Urothelium cell line (cell line): Measurements from ENCODE around the gene PIF1.

Source experiments
- DNase-seq: peaks from one replicate; pipeline ENCODE4 v3.0.0; 2011; ENCODE audit warnings: low spot score, mixed read lengths
- FAIRE-seq: peaks from 2 replicates; lab custom pipeline; 2011; peaks lifted over from hg19 to GRCh38; lab: Jason Lieb, UNC

Gene PIF1

GRCh38 chr15:64825431-64826294, at the start of gene PIF1:
PIF1 (minus strand) TSS chr15:64825647; CDS start chr15:64824335, 1,312 bp downstream.
- DNase-seq (peak; percentile 97), FAIRE-seq (peak; percentile 40)

DNA sequence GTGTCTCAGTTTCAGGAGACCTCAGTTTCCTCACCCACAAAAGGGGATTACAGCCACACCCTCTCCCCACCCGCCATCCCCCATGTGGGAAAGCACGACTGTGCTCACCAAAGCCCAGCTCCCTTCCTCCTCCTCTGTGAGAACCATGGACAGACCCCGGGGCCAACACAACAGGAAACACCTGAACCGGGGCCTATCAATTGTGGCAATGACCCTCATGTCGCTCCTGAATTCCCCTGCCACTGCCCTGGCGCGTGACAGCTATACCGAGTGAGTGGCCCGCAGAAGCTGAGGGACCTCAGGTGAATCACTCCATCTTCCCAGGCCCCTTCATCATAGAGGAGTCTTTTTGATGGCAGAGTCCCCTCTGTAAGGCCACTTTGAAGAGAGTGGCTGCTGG, 44.9 kb upstream of the PIF1 start:
- DNase-seq (no peak), FAIRE-seq (no peak)

DNA sequence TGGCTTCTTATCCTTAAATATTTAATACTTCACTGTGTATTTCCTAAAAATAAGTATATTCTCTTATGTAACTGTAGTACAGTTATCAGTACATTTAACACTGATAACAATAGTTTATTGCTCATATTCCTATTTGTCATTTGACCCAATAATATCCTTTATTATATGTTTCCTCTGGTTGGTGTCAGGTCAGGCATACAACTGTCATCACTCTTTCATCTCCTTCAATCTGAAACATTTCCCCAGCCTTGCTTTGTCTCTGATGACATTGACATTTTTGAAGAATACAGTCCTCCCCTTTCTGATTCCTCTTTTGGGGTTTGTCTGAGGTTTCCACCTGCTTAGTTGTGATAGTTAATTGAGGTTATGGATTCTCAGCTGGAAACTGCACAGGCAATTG, 44.1 kb upstream of the PIF1 start:
- no peak for FAIRE-seq

GRCh38 chr15:64865998-64866520, 40.6 kb upstream of the PIF1 start:
- no peak for DNase-seq
- FAIRE-seq, result no peak

More for the DNA sequence above, 44.1 kb upstream of the PIF1 start:
- DNase-seq, result no peak

DNA sequence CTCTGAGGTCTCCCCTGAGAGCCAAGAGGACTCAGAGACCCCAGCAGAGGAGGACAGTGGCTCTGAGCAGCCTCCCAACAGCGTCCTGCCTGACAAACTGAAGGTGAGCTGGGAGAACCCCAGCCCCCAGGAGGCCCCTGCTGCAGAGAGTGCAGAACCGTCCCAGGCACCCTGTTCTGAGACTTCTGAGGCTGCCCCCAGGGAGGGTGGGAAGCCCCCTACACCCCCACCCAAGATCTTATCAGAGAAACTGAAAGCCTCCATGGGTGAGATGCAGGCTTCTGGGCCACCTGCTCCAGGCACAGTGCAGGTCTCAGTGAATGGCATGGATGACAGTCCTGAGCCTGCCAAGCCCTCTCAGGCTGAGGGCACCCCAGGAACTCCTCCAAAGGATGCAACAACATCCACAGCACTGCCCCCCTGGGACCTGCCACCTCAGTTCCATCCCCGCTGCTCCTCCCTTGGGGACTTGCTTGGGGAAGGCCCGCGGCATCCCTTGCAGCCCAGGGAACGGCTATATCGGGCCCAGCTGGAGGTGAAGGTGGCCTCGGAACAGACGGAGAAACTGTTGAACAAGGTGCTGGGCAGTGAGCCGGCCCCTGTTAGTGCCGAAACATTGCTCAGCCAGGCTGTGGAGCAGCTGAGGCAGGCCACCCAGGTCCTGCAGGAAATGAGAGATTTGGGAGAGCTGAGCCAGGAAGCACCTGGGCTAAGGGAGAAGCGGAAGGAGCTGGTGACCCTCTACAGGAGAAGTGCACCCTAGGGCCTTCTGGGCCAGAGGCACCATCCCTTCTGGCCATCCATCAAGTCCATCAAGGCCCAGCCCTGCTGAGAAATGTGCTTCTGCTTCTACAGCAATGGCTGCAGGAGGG, 39.9 kb upstream of the PIF1 start:
- FAIRE-seq, result no peak
- no peak for DNase-seq

GRCh38 chr15:64864068-64864467, 38.6 kb upstream of the PIF1 start:
- FAIRE-seq, result no peak

GRCh38 chr15:64862408-64862807, 37.0 kb upstream of the PIF1 start:
- FAIRE-seq (no peak), DNase-seq (no peak)

More at GRCh38 chr15:64864068-64864467, 38.6 kb upstream of the PIF1 start:
- no peak for DNase-seq

GRCh38 chr15:64861960-64862359, 36.5 kb upstream of the PIF1 start:
- FAIRE-seq (no peak), DNase-seq (no peak)

DNA sequence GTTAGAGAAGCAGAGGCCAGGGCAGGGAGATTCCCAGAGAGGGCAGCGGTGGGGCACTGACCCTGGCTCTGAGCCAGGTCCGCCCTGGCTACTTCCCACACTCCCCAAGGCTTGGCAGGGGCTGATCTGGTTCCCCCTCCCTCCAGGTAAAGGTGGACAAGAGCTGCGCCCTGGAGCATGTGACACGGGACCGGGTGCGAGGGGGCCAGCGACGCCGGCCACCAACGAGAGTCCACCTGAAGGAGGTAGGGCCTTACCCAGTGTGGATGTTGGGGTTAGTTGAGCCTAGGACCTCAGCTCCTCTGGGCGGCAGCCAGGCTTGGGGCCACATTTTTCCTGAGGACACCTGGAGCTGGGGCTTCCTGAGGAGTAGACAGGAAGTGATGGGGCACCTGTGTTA, 35.9 kb upstream of the PIF1 start:
- no peak for FAIRE-seq
- DNase-seq, result no peak

DNA sequence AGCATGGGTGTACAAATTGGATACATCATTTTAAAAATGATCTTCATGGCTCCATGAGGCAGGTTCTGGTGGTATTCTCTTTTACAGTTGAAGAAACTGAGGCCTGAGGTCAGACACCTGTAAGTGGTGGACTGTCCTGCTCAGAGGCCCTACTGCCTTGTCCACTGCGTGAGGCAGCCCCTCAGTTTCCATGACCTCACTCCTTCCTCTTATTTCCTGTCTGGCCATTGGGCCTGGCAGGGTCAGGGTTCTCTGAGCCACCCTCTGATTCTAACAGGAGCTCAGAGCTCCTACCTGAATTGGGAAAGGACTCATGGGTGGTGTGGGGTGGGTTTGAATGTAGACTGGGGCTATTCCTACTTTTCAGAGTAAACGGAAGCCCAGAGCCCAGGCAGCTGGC, 33.8 kb upstream of the PIF1 start:
- no peak for DNase-seq
- no peak for FAIRE-seq

GRCh38 chr15:64858021-64858575, 32.7 kb upstream of the PIF1 start:
- peak; percentile 79 for FAIRE-seq
- DNase-seq, result no peak

DNA sequence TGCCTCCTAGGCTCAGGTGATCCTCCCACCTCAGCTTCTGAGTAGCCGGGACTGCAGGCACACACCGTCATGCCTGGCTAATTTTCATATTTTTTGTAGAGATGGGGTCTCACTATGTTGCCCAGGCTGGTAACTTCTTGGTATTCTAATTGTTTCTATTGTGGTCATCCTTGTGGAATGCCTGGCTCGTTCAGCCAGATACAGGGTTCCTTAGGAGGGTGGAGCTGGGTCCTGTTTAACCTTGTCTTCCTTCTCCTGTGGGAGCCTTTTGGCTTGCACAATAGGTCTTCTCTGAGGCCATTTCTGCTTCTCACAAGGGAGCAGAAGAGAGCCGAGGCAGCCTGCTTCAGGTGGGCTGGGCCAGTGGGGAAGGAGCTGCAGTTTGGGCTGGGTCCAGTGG, 32.0 kb upstream of the PIF1 start:
- no peak for DNase-seq
- FAIRE-seq, result no peak

- DNase-seq (peak; percentile 67), FAIRE-seq (no peak)
Observed at GRCh38 chr15:64856429-64857145, 31.1 kb upstream of the PIF1 start.

- FAIRE-seq, result no peak
- DNase-seq, result no peak
Observed at GRCh38 chr15:64855205-64855975, 29.9 kb upstream of the PIF1 start.

- no peak for DNase-seq
- peak; percentile 65 for FAIRE-seq
Observed at GRCh38 chr15:64854526-64854925, 29.1 kb upstream of the PIF1 start.

DNA sequence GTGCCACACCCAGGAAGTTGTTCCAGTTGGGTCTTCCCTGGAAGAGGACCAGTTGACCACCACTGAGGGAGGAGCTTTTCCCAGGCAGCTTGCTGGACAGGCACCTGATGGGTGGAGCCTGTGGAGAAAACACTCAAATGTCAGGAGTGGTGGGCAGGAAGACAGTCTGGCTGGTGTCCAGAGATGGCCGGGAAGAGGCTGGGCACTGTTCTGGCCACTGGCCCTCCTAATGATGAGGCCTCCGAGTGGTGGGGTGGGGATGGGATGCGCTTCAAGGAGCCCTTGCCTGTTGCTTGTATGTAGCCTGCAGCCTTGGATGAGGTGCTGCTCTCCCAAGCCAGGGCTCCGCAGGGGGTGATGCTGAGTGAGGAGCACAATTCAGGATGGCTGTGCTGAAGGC, 28.6 kb upstream of the PIF1 start:
- DNase-seq (no peak), FAIRE-seq (peak; percentile 40)

- FAIRE-seq, result no peak
- DNase-seq, result no peak
Observed at GRCh38 chr15:64851503-64851840, 26.0 kb upstream of the PIF1 start.

- DNase-seq (no peak), FAIRE-seq (peak; percentile 40)
Observed at GRCh38 chr15:64850778-64851502, 25.5 kb upstream of the PIF1 start.
